Measurements from ENCODE around the gene FBXL7. TPM values are rescaled to one million over a fixed set of nuclear protein-coding genes. Genes with fewer than 3 reads are reported as not detected.

The FBXL7 gene
- total RNA-seq, 1 experiment from 2014 or later, result not detected

DNA sequence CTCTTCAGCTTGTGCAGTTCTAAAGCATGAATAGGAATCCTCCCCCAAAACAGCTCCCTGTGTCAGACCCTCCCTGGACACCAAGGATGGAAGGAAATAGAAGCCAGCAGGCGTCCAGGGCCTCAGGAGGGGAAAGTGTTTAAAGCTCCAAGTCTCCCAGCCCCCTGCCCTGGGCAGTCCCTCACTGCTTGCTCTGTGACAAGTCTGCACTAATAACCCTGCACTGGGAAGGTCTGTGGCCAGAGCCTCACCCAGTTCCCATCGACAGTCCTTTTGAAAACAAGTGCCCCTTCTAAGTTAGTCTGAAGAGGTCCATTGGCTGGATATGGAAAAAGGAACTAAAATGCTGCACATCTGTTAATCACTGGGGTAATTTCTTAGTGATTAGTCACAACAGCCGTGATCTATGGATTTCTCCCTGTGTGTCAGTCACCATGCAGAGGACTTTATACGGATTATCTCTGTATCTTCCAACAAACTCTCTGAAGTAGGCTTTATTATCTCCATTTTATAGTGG lies 195.3 kb downstream of the FBXL7 start:
- BruUV-seq (replicated peaks), result no TSS peak
- ATAC-seq (no peak), DNase-seq (ENCODE audit: low read depth, low spot score) (no peak)
- ChIA-PET CTCF (no interaction called here), POLR2A (no interaction called here)
- no peak overlapping the region for H3K4me3 ChIP-seq (ENCODE audit: low read depth in 2 of 2, low read length in 2 of 2)
- no peaks in the 10 kb centered on the region for H3K9me3 ChIP-seq (ENCODE audit: control insufficient read depth, insufficient read depth, low read depth, low read length)
- H3K4me1 ChIP-seq (ENCODE audit: control insufficient read depth, insufficient read depth, low read length), result no peaks in the 10 kb centered on the region
- in situ Hi-C loops (cut with HindIII; ENCODE audit: low pct_unique_long_range_greater_than_20kb, low sequenced_read_pairs), result no loop called here
- intact Hi-C loops (cut with micrococcal nuclease; ENCODE audit: unreplicated experiment), result no loop called here
- H3K36me3 ChIP-seq (ENCODE audit: control insufficient read depth, insufficient read depth, low read length), result no peaks in the 10 kb centered on the region
- H3K27me3 ChIP-seq (ENCODE audit: control insufficient read depth, insufficient read depth, low read length), result no peaks in the 10 kb centered on the region
- no peak overlapping the region for H3K27ac ChIP-seq (ENCODE audit: low read length)
- TF ChIP-seq TCF7L2 (IDR thresholded peaks at IDR 0.05; ENCODE audit: low read depth, low read length), result no peak
- TF ChIP-seq POLR2AphosphoS5 (IDR thresholded peaks at IDR 0.05; ENCODE audit: low read depth, low read length), result no peak
- no peak for TF ChIP-seq SIN3A (IDR thresholded peaks at IDR 0.05; ENCODE audit: borderline replicate concordance, insufficient read depth, low read depth, low read length)
- TF ChIP-seq, protein P1, sequence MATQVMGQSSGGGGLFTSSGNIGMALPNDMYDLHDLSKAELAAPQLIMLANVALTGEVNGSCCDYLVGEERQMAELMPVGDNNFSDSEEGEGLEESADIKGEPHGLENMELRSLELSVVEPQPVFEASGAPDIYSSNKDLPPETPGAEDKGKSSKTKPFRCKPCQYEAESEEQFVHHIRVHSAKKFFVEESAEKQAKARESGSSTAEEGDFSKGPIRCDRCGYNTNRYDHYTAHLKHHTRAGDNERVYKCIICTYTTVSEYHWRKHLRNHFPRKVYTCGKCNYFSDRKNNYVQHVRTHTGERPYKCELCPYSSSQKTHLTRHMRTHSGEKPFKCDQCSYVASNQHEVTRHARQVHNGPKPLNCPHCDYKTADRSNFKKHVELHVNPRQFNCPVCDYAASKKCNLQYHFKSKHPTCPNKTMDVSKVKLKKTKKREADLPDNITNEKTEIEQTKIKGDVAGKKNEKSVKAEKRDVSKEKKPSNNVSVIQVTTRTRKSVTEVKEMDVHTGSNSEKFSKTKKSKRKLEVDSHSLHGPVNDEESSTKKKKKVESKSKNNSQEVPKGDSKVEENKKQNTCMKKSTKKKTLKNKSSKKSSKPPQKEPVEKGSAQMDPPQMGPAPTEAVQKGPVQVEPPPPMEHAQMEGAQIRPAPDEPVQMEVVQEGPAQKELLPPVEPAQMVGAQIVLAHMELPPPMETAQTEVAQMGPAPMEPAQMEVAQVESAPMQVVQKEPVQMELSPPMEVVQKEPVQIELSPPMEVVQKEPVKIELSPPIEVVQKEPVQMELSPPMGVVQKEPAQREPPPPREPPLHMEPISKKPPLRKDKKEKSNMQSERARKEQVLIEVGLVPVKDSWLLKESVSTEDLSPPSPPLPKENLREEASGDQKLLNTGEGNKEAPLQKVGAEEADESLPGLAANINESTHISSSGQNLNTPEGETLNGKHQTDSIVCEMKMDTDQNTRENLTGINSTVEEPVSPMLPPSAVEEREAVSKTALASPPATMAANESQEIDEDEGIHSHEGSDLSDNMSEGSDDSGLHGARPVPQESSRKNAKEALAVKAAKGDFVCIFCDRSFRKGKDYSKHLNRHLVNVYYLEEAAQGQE (IDR thresholded peaks at IDR 0.05; ENCODE audit: insufficient read depth in 1 of 2, low read depth in 2 of 2, low read length in 1 of 2), result no peak
- TF ChIP-seq, protein P2, sequence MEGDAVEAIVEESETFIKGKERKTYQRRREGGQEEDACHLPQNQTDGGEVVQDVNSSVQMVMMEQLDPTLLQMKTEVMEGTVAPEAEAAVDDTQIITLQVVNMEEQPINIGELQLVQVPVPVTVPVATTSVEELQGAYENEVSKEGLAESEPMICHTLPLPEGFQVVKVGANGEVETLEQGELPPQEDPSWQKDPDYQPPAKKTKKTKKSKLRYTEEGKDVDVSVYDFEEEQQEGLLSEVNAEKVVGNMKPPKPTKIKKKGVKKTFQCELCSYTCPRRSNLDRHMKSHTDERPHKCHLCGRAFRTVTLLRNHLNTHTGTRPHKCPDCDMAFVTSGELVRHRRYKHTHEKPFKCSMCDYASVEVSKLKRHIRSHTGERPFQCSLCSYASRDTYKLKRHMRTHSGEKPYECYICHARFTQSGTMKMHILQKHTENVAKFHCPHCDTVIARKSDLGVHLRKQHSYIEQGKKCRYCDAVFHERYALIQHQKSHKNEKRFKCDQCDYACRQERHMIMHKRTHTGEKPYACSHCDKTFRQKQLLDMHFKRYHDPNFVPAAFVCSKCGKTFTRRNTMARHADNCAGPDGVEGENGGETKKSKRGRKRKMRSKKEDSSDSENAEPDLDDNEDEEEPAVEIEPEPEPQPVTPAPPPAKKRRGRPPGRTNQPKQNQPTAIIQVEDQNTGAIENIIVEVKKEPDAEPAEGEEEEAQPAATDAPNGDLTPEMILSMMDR (IDR thresholded peaks at IDR 0.05), result no peak

DNA sequence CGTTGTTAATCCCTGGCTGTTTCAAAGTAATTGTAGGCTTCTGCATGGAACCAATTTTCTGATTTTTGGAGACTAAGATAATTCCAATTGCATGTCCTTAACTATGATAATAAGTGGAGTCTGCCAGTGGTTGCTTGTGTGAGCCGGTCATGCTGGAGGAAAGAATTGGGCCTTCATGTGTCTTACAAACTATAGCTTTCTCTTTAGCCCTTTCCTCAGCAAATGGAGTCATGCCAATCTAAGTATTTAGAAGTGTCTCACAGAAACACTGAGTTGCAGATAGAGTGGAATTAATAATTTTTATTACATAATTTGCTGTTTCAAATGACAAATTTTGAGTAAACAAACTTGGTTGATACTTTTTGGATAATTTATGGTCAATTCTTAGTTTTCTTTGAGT lies 200.4 kb downstream of the FBXL7 start:
- in situ Hi-C loops (cut with HindIII; ENCODE audit: low pct_unique_long_range_greater_than_20kb, low sequenced_read_pairs), result no loop called here
- TF ChIP-seq POLR2AphosphoS5 (IDR thresholded peaks at IDR 0.05; ENCODE audit: low read depth, low read length), result no peak
- TF ChIP-seq, protein P2 (IDR thresholded peaks at IDR 0.05), result no peak
- TF ChIP-seq SIN3A (IDR thresholded peaks at IDR 0.05; ENCODE audit: borderline replicate concordance, insufficient read depth, low read depth, low read length), result no peak
- no peak for TF ChIP-seq TCF7L2 (IDR thresholded peaks at IDR 0.05; ENCODE audit: low read depth, low read length)
- TF ChIP-seq, protein P1 (IDR thresholded peaks at IDR 0.05; ENCODE audit: insufficient read depth in 1 of 2, low read depth in 2 of 2, low read length in 1 of 2), result no peak
- no peaks in the 10 kb centered on the region for H3K9me3 ChIP-seq (ENCODE audit: control insufficient read depth, insufficient read depth, low read depth, low read length)
- intact Hi-C loops (cut with micrococcal nuclease; ENCODE audit: unreplicated experiment), result no loop called here
- no peaks in the 10 kb centered on the region for H3K36me3 ChIP-seq (ENCODE audit: control insufficient read depth, insufficient read depth, low read length)
- no peak overlapping the region for H3K27ac ChIP-seq (ENCODE audit: low read length)
- ATAC-seq, result no peak
- H3K27me3 ChIP-seq (ENCODE audit: control insufficient read depth, insufficient read depth, low read length), result no peaks in the 10 kb centered on the region
- no TSS peak for BruUV-seq (replicated peaks)
- DNase-seq (ENCODE audit: low read depth, low spot score), result no peak
- POLR2A ChIA-PET, result no interaction called here
- CTCF ChIA-PET, result no interaction called here
- H3K4me3 ChIP-seq (ENCODE audit: low read depth in 2 of 2, low read length in 2 of 2), result no peak overlapping the region
- no peaks in the 10 kb centered on the region for H3K4me1 ChIP-seq (ENCODE audit: control insufficient read depth, insufficient read depth, low read length)

All from Panc1 (cell line).